NCI-H2227 (cell line): ENCODE measurements around the gene ACKR4.
A peak's percentile ranks its signal among the peaks of the same experiment; 100 is the strongest.
"Not testable (repeated sequence)": the region's sequence is repeated elsewhere in the genome, so short reads cannot be mapped to it uniquely, and the experiment has no call there.

Source experiments
- DNase-seq: peaks from one replicate; lab custom pipeline; 2025; ENCODE audit not compliant: unreplicated experiment; lab: John Stamatoyannopoulos, UW

ACKR4 gene

GRCh38 chr3:132593947-132594323, 3.1 kb upstream of the ACKR4 start:
- no peak for DNase-seq

GRCh38 chr3:132594498-132594897, 2.6 kb upstream of the ACKR4 start:
- no peak for DNase-seq

- DNase-seq: peak; percentile 7
Observed at GRCh38 chr3:132595014-132595413, 2.1 kb upstream of the ACKR4 start.

GRCh38 chr3:132596326-132596725, 744 bp upstream of the ACKR4 start:
- DNase-seq: no peak

DNA sequence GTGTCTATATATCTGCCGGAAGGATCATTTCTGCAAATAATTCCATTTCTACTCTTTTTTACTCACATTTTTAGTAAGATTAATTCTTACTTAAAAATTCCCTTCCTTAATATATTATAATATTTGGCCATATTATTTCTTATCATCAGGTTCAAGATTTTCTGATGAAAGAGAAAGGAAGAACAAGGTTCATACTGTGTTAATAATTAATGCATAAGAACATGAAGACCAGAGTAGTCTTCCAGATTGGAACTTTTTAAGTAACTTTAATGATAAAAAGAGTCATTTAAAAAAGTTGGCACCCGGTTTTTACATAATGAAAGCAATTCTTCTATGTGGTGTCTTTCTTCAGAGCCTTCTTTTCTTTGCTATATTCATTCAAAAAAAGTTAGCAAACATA, 590 bp downstream of the ACKR4 start:
- DNase-seq: no peak

DNA sequence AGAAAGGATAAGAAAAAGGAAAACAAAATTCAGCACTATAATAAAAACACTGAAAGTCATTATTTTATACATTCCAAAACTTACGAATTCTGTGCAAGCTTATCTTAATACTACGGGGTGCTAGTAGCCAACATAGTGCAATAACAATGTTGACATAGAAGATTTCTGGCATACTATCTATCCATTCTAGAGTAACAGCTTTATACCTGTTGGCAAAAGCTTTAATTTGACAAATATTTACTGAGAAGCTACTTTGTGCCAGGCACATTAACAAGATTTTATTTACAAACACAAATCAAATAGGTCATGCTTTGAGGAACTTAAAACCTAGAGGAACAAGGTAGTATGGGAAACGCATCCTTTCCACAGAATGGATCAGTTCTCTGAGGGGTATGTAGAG, 1.1 kb downstream of the ACKR4 start:
- no peak for DNase-seq

DNA sequence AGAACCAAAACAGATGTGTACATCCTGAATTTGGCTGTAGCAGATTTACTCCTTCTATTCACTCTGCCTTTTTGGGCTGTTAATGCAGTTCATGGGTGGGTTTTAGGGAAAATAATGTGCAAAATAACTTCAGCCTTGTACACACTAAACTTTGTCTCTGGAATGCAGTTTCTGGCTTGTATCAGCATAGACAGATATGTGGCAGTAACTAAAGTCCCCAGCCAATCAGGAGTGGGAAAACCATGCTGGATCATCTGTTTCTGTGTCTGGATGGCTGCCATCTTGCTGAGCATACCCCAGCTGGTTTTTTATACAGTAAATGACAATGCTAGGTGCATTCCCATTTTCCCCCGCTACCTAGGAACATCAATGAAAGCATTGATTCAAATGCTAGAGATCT, 3.5 kb downstream of the ACKR4 start:
- not testable (repeated sequence) for DNase-seq

- DNase-seq: no peak
Observed at GRCh38 chr3:132605374-132605792, 8.3 kb downstream of the ACKR4 start.

DNA sequence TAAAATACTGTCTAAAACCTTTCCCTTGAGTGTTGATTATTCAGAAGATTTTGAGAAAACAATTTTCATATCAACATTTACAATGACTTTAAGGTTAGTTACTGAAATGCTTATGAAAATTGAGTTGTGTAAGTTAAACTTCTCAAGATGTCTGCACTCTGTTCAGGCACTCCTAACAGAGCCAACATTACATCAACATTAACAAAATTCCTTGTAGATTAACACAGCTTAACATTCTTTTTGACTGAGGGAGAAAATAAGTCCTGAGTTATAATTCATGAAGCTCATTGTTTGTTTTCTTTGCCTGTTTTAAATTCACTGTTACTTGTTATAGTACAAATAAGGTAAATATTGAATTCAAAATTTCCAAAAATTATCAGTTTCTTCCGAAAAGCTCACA, 9.0 kb downstream of the ACKR4 start:
- DNase-seq: no peak

DNA sequence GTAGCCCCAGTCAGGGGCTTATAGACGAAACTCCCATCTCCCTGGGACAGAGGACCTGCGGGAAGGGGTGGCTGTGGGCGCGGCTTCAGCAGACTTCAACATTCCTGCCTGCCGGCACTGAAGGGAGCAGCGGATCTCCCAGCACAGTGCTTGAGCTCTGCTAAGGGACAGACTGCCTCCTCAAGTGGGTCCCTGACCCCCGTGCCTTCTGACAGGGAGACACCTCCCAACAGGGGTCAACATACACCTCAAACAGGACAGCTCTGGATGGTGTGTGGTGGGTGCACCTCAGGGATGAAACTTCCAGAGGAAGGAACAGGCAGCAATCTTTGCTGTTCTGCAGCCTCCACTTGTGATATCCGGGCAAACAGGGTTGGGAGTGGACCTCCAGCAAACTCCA, 9.6 kb downstream of the ACKR4 start:
- DNase-seq: not testable (repeated sequence)

GRCh38 chr3:132615301-132615700, 18.2 kb downstream of the ACKR4 start:
- DNase-seq: not testable (repeated sequence)

GRCh38 chr3:132615881-132616280, 18.8 kb downstream of the ACKR4 start:
- no peak for DNase-seq

DNA sequence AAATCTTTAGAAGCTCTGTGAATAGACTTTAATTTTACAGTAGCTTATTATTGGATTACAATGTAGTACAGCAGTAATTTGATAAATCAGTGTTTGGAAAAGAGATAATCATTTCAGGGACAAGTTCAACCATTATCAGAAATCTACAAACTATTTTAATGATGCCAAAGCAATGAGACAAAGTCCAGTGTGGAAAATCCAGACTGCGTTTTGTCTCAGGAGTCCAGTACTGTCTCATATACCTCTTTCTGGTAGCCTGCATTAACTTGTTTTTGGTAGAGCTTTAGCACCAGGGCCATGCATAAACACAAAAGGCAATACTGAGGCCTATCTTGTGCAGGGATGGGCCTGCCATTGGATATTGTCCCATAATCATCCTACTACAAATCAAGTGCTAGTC, 19.7 kb downstream of the ACKR4 start:
- DNase-seq: no peak

DNA sequence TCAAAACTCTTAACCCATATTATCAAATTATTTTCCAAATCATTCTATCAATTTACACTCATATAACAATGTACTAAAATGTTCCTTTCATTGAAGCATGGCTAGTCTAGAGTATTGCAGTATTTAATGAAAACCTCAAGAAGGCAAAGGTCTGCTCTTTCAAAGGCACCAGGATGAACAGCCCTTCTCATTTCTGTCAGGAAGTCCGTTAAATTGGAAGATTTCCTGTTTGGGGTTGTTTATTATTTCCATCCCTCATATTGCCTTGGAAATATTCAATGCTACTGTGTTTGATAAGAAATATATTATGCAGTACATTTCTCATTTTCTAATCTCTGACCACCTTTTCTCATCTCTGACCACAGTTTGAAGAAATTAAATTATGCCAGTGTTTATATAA, 25.1 kb downstream of the ACKR4 start:
- no peak for DNase-seq

GRCh38 chr3:132622761-132623160, 25.7 kb downstream of the ACKR4 start:
- no peak for DNase-seq

GRCh38 chr3:132623646-132624045, 26.6 kb downstream of the ACKR4 start:
- DNase-seq: no peak

GRCh38 chr3:132624790-132625189, 27.7 kb downstream of the ACKR4 start:
- no peak for DNase-seq

GRCh38 chr3:132625613-132626012, 28.5 kb downstream of the ACKR4 start:
- DNase-seq: no peak

DNA sequence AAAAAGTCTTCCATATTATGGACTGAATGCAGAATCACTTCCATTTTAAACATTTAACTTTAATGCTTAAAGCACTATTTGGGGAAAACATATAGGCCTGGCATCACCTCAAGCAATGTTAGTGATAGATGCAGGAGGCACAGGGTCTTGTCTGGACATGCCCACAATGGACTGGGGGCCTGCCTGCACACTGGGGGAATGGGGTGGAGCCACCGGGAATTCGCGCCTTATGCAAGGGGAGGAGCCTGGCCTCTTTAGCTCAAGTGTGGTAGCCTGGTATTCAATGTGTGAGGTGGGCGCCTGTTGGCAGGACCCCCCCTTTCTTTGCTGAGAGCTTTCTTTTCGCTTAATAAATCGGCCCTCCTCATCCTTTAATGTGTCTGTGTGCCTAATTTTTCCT, 29.9 kb downstream of the ACKR4 start:
- no peak for DNase-seq

DNA sequence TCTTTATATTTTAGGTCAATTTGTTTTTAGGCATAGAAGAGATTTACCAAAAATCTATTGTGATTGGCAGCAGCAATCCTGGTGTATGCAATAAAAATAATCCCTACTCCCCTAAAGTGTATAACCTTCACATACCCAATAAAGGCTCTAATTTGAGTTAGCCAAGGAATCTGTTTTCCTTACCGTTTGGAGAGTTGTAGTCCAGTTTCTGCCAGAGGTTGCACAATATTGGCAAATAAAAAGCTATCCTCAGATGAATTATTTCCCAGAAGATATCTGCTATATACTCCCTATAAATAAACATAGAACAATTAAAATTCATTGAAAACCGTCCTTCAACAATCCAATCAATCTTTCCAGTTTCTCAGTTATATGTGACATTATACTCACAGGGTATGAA, 31.1 kb downstream of the ACKR4 start:
- DNase-seq: no peak

DNA sequence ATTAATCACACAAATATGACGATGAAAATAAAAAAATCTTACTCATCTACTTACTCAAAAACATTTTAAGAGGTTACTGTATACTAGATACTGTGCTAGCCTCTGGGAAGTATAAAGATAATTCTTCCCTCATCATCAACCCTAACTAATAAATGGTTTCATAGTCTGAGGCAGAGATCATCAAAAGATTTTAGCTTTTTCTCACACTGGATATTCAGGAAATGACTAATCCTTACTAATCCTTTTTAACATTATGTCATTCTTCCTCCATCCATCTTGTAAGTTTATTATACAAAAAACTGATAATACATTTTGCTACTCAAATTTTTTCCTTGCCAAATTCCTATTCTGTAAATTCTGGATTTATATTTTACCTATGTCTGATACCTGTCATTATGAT, 32.9 kb downstream of the ACKR4 start:
- DNase-seq: no peak

DNA sequence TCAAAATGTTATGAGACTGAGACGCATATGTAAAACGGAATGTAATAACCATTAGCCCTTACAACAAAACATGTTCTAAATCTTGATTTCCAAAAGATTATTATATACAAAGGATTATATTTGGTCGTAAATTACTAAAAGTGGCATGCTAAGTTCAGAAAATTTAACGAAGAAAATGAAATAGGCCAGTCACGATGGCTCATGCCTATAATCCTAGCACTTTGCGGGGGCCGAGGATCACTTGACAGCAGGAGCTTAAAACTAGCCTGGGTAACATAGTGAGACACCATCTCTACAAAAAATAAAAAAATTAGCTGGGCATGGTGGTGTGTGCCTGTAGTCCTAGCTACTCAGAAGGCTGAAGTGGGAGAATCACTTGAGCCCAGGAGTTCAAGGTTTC, 33.5 kb downstream of the ACKR4 start:
- DNase-seq: no peak

- DNase-seq: no peak
Observed at GRCh38 chr3:132635052-132635451, 38.0 kb downstream of the ACKR4 start.

DNA sequence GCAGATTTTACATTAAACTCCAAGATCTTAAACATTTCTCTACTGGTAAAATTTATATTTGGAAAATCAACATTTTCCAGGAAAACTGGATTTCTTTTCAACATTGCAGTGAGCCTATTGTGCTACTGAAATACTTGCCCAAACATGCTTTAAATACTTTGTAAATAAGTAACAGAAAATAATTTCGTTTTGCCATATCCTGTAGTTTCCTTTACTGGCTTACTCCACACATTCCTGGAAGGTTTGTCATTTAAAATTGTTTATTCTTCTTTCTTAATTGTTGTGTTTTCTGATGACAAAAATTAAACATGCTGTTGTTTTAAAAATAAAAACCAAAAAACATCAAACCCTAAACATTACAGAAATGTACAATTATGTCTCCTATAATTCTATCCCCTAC, 40.5 kb downstream of the ACKR4 start:
- no peak for DNase-seq
